Astrocyte (in vitro differentiated cells and primary cell): ENCODE measurements around the gene OPA1.

Experiments
- EZH2 ChIP-seq: IDR thresholded peaks from 2 replicates; pipeline ENCODE4 v1.6.1; 2012; ENCODE audit warnings: mild to moderate bottlenecking, low read length, inconsistent platforms; ENCODE audit not compliant: insufficient read depth
- TF ChIP-seq, protein P1 (sequence below): IDR thresholded peaks from 2 replicates; pipeline ENCODE4 v1.5.1; 2011; ENCODE audit warnings: low read depth, mild to moderate bottlenecking, inconsistent platforms, low read length, moderate library complexity; ENCODE audit not compliant: insufficient read depth

DNA sequence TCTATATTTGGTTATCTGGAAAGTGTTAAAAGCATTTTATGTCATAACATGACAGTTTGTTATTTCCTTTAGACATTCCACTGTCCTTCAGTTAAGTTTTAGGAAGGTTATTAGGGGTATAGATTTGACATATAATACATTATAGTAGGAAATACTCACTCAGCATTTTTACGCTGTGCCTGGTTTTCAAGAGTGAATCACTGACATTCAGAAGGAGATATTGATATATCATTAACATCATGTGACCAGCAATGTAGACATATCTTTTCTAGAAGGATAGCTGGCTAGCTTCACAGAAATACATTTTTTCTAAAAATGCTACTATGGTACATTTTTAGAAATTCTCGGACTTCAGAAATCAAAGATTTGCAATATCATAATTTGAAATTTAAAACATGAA, 57.6 kb downstream of the OPA1 start:
- TF ChIP-seq, protein P1, sequence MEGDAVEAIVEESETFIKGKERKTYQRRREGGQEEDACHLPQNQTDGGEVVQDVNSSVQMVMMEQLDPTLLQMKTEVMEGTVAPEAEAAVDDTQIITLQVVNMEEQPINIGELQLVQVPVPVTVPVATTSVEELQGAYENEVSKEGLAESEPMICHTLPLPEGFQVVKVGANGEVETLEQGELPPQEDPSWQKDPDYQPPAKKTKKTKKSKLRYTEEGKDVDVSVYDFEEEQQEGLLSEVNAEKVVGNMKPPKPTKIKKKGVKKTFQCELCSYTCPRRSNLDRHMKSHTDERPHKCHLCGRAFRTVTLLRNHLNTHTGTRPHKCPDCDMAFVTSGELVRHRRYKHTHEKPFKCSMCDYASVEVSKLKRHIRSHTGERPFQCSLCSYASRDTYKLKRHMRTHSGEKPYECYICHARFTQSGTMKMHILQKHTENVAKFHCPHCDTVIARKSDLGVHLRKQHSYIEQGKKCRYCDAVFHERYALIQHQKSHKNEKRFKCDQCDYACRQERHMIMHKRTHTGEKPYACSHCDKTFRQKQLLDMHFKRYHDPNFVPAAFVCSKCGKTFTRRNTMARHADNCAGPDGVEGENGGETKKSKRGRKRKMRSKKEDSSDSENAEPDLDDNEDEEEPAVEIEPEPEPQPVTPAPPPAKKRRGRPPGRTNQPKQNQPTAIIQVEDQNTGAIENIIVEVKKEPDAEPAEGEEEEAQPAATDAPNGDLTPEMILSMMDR: no peak
- no peak for TF ChIP-seq EZH2
